GM18507 (cell line): ENCODE measurements around the gene VAMP5.
"Not testable (repeated sequence)": the region's sequence is repeated elsewhere in the genome, so short reads cannot be mapped to it uniquely, and the experiment has no call there.

Source experiments
- DNase-seq: peaks from one replicate; pipeline ENCODE4 v3.0.0; 2011; ENCODE audit warnings: low read depth; ENCODE audit not compliant: insufficient read length; ENCODE audit errors: extremely low spot score
- FAIRE-seq: peaks from 2 replicates; lab custom pipeline; 2011; peaks lifted over from hg19 to GRCh38; lab: Jason Lieb, UNC

Gene VAMP5

DNA sequence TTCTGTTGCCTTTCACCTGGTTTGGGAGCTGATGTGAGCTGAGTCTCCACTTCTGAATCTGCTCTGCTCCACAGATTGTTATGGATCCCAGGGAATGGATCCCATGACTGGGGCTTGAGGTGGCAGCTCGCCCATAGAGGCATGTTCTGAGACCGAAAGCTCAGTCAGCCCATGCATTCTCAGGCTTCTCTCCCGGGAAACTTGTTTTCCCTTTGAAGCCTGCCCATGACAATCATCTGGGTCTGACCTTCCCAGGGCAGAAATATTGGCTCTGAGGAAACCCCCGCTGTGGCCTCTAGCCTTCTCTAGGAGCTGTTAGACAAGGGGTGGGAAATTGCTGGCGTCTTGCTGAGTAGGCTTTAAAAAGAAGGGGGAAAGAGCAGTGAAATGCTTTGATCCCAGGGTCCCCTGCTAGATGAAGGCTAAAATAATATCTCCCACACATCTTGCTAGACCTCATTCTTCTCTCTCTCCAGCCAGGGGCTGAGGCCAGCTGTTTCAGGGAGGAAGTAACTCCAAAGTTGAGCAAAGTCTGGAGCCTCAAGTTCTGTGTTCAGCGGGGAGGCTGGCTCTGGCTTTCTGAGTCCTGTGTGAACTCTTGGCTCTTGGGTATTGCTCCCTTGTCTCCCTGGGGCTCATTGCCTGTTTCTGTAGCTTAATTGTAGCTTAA, 4.8 kb upstream of the VAMP5 start:
- DNase-seq (no peak), FAIRE-seq (no peak)

- no peak for FAIRE-seq
Measured at GRCh38 chr2:85580206-85580605, 4.0 kb upstream of the VAMP5 start.

GRCh38 chr2:85582492-85582891, 1.7 kb upstream of the VAMP5 start:
- no peak for FAIRE-seq
- DNase-seq = no peak

More at GRCh38 chr2:85580206-85580605, 4.0 kb upstream of the VAMP5 start:
- no peak for DNase-seq

DNA sequence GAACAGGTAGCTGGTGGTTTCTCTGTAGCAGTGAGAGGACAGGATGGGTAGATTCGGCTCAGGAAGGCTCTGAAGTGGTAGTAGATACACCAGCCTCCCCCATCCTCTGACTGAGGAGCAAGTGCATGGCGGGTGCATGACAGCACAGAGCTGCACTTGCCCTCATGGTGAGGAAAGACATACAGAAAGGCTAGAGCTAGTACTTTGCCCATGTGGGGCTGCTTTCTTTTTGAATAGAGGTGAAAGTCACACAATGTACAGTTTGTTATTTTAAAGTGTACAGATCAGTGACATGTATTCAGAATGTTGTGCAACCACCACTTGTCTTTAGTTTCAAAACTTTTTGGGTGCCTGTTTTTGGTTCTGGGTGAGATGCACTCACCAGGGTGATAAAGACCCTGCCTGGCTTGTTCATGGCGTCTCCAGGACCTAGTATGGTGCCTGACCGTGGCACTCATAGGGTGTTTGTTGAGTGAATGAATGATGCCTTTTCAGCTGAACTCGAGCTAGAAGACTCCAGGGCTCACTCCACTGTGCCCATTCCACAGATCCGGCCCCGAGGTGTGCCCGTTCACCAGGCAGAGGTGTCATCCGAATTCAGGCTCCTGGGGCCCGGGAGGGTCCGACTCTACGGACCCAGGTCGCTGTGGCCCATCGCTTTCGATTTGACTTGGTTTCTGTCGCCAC, 421 bp upstream of the VAMP5 start:
- no peak for FAIRE-seq
- no peak for DNase-seq

- DNase-seq (no peak), FAIRE-seq (no peak)
Measured at GRCh38 chr2:85584857-85585780, 888 bp downstream of the VAMP5 start.

DNA sequence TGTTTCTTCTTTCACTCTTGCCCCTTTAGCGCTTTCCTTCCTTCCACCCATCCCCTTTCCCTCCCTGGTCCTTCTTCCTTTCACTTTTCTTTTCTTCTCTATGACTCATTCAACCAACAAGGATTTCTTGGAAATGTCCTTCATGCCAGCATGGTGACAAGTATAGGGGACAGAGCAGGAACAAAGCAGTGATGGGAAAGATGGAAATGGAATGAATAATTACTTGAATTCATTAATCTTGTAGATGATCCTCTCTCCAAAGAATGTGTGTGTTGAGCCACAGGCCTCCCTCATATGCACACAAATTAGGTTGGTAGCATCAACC, 1.5 kb downstream of the VAMP5 start:
- FAIRE-seq (no peak), DNase-seq (no peak)

GRCh38 chr2:85588236-85588635, 4.0 kb downstream of the VAMP5 start:
- FAIRE-seq = no peak
- DNase-seq = no peak

DNA sequence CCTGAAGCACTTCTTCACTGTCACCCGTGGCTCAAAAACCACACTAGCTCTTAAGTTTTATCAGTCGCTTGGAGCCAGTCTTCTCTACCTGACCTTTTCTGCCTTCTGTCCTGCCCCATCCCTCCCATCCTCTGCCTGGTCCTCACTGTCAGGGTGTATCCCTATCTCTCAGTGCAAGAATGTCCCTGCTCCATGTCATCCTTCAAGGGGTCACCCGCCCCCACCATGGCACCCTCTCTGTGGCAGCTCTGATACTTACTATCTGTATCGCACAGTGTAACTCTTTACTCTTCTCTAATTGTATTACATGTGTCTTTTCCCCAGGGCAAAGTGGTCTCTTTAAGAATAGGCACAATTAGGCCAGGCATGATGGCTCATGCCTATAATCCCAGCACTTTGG, 4.4 kb downstream of the VAMP5 start:
- FAIRE-seq (no peak), DNase-seq (no peak)

DNA sequence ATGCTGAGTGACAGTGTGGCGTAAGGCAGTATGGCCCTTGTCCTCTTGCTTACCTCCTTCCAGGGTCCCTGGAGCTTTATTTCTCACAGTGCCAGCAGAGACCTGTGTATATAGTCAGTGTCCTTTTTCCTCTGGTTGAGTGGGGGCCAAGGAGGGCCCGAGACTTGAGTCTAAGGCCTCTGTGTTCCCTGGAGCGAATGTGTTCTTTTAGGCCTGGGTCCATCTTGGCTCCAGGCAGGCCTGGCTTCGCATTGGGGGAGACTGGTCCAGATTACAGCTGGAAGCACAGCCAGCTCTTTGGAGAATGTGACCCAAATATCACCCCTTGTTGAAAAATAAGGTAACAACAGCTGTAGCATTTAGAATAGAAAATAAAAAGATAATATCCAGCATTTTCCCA, 5.0 kb downstream of the VAMP5 start:
- no peak for DNase-seq
- no peak for FAIRE-seq

DNA sequence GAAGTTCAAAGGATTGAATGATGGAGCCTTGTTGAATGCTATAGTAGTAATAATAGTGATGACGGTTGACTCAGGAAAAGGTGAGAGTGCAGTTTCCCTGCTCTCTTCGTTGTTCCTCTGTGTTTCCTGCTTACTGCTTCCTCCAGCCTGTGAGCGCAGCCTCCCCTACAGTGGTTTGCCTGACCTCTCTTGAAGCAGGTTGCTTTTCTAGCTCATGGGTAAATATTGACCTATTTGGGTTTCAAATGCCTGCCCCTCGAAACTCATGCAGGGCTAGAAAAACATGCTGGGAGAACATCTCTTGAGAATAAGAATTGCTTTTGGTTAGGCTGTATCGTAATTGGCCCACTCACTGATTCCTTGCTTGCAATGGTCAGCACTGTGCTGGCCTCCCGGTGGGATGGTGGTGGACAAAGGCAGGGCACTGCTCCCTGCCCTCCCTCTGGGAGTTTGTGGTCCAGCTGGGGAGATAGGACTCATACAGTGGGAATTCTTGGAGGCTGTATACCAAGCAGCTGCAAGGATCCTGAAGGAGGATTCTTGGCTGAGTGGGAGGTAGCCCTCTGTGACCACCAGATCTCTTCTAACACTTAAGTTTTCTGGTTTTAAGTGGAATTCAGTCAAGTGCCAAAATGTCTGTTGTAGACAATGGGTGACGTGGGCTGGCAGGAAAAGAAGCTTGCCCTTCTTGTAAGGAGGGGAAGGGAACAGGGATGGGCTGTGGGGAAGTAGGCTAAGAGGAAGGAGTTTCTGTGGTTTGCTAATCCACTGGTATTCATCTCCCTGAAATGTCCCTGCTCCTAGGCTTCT, 6.0 kb downstream of the VAMP5 start:
- FAIRE-seq (no peak), DNase-seq (no peak)

DNA sequence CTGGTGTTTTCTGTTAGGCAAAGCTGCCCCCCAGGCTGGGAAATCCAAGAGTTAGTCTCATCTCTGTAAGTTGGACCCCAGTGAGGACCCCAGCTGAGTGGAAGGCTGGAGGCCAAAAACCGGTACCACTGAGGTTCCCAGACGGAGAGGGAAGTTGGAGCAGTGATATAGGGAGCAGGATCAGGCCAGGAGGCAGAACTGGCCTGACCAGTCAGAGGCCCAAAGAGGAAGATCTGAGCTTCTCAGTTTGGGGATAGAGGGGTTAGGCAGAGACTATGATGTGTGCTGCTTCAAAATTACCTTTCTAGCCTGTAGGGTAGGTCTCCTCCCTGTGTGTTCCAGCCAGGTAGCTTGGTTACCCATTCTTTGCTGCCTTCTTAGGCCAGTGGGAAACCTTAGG, 6.7 kb downstream of the VAMP5 start:
- FAIRE-seq = no peak
- no peak for DNase-seq

DNA sequence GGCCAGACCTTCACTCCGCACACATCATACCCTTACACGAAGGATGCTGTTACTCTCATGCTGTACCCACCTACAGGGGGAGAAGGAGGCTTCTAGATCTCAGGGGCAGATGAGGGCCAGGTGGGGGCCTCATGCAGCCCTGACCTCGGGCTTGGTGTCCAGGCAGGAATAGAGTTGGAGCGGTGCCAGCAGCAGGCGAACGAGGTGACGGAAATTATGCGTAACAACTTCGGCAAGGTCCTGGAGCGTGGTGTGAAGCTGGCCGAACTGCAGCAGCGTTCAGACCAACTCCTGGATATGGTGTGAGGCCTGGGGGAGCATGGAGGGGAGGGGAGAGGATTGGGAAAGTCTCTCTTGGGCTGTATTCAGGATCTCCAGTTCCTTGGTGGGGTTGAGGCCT, 7.3 kb downstream of the VAMP5 start:
- no peak for DNase-seq
- no peak for FAIRE-seq

GRCh38 chr2:85592299-85592698, 8.1 kb downstream of the VAMP5 start:
- DNase-seq, FAIRE-seq: not testable (repeated sequence)

DNA sequence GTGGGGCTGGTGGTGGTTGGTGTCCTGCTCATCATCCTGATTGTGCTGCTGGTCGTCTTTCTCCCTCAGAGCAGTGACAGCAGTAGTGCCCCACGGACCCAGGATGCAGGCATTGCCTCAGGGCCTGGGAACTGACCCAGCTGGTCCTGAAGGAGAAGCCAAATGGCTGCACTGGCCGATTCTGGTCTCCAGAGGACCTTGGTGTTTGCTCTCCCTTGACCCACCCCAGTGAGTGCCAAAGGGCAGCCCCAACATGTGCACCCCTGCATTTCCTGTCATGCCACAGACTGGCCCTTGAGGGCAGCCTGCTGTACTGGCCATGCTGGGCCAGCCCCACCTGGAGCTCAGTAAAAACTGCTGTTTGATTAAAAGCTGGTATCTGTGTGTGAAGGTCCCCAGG, 8.8 kb downstream of the VAMP5 start:
- FAIRE-seq (no peak), DNase-seq (no peak)

- no peak for FAIRE-seq
- DNase-seq = no peak
Measured at GRCh38 chr2:85594715-85595300, 10.6 kb downstream of the VAMP5 start.

DNA sequence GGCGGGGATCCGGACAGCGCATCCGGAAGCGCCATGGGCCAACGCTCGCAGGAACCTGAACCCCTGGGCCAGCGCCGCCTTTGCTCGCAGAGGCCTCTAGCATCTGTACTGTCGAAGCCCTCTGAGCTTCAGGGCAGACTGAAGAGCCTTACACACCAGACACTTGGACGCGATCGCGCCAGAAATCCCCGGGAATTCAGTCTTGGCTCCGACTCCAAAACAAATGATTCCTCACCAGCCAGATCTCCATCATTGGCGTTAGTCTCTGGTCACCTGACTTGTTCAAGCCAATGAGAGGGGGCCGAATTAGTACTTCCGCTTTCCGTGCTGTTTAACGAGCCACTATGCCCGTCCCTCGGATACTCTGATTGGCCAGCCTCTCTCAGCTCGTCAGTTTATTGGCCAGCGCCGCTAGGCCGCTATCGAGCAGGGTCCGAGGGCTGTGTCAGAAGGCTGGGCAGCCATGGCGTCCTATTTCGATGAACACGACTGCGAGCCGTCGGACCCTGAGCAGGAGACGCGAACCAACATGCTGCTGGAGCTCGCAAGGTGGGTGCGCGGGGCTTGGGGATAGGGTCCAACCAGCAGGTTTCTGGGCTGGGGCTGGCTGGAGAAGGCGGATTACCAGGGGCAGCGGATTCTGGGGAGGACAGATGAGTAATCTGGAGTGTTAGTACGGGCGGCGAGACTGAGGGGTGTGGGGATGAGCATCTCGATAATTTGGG, 11.2 kb downstream of the VAMP5 start, which contains the start of gene RNF181:
RNF181 (plus strand) TSS at position 445 of the 725 bp plus-strand sequence; CDS start at position 464, 19 bp downstream.
- peak; percentile 99 for FAIRE-seq
- DNase-seq = peak; percentile 93

GRCh38 chr2:85596026-85596333, 11.7 kb downstream of the VAMP5 start:
- DNase-seq = no peak

GRCh38 chr2:85596486-85597143, 12.4 kb downstream of the VAMP5 start:
- DNase-seq (no peak), FAIRE-seq (no peak)

More at GRCh38 chr2:85596026-85596333, 11.7 kb downstream of the VAMP5 start:
- FAIRE-seq = no peak
